ENCODE results near the gene CD22. TPM values are rescaled to one million over a fixed set of nuclear protein-coding genes. Genes with fewer than 3 reads are reported as not detected.

The CD22 gene
- polyA plus RNA-seq, result 0.28 TPM in 1 of 2 replicates, not detected in the other

DNA sequence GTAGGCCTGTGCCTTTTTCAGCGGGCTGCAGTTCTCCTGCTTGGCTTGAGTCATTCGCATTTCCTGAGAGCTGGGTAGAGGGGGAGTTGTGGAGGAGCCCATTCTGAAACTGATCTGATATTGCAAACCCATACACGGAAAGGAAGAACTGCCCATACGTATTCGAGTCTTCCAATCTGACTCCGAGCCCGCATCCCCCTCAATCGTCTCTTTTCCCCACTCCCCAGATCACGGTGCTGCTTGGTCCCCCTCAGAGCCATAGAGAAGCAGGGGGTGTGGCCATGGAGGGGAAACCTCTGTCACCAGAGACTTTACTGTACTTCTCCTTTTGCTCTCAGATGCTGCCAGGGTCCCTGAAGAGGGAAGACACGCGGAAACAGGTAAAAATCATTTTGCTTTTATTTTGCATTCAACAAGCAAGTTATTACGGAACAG is at the start of gene CD22:
Gene CD22 (plus strand): TSS at position 337 of the 435 bp plus-strand sequence. CDS start 2,854 bp downstream, outside the sequence.

DNA sequence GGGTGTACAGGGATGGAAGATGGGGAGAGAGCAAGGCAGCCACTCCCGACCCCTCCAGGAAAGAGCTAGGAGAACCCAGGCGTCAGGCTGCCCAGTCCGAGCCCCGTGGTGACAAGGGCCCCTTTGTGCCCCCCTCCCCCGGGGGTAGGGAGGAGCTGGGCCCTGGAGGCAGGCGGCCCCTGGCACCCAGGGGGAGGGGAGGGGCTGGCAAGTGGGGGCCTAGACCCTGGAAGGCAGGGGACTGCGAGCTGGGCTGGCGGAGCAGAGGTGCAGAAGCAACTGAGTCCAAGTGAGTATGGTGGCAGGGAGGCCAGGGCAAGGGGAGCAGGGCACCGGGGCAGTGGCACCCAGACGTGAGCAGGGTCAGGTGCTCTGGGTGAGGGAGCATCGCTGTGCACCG is 37.1 kb upstream of the CD22 start, which contains the start of gene MAG:
Gene MAG (plus strand): TSS at position 246 of the 400 bp plus-strand sequence. CDS start 3,248 bp downstream, outside the sequence.

DNA sequence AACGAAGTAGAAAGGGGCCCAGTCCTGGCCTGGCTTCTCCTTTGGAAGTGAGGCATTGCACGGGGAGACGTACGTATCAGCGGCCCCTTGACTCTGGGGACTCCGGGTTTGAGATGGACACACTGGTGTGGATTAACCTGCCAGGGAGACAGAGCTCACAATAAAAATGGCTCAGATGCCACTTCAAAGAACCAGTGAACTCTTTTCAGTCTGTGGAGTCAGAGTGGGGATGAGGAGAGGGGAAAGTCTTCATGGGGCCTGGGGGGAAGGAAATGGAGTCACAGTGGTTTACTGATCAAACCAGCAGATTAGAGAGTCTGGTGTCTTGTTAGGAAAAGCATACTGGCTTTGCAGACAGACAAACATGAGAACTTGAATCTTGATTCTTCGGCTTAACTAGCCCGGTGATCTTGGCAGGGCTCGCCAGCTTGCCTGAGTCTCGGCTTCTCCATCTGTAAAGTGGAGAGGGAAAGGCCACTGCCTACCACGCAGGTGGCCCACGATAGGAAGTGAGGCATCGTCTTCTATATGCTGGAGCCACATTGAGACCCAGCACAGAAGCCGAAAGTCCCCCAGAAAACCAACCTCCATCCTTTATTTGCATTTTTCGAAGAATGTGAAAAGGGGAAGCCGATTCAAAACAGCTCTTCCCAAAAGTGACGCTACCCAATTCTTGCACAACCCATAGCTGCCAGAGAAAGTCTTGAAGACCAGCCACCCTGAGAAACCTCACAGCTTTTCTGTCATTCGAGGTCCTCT is 18.4 kb downstream of the CD22 start, which contains the start of gene FFAR1:
Gene FFAR1 (plus strand): TSS at position 732 of the 759 bp plus-strand sequence. CDS start 3,650 bp downstream, outside the sequence.

DNA sequence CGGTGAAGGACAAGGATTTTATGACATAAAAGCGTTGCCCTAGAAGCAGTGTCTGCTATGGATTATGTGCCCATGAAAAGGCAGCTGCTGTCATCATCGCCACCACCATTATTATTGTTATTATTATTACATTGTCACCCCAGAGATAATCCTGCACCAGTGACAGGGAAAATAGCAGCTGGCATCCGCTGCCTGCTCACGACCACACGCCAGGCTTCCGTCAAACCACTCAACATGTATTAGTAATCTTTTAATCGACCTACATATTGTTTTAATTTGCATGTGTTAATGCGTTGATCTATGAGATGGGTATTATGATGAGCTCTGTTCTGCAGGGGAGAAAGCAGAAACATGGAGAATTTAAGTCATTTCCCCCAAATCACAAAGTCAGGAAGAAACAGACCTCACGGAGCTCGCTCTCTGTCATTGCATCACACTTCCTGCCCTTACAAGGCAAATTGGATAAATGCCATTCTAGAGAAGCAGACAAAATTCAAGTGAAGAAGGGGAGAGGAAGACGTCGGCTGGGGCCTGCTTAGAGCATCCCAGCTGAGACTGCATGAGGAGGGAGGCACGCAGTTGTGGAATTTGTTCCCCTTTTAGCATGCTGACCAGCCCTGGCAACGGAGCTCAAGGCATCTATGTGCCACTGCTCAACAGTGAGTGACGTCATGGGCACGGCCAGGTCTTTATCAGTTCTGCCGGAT is 29.0 kb downstream of the CD22 start, which contains the start of gene FFAR3:
Gene FFAR3 (plus strand): TSS at position 594 of the 707 bp plus-strand sequence. CDS start 431 bp downstream, outside the sequence.

DNA sequence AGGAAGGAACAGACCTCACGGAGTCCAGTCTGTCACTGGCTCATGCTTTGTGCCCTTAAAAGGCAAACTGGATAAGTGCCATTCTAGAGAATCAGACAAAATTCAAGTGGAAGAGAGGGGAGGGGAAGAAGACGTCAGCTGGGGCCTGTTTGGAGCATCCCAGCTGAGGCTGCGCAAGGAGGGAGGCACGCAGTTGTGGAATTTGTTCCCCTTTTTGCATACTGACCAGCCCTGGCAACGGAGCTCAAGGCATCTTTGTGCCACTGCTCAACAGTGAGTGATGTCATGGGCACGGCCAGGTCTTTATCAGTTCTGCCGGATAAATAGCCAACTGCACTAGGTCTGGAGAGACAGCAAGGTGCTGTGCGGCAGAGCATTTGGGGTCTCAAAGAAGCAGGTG is 41.7 kb downstream of the CD22 start, which contains the start of gene GPR42:
Gene GPR42 (plus strand): TSS at position 347 of the 400 bp plus-strand sequence. CDS start 292 bp downstream, outside the sequence.

Other genes starting within 250 kb of the CD22 start
- 0.67 and 3.5 TPM in 2 replicates for gene FXYD3, start 213.4 kb upstream of the CD22 start, polyA plus RNA-seq
- gene LGI4, start 194.1 kb upstream of the CD22 start, polyA plus RNA-seq, result 2.8 and 6.4 TPM in 2 replicates
- gene FXYD1, start 190.4 kb upstream of the CD22 start, polyA plus RNA-seq, result 6.4 and 8.3 TPM in 2 replicates
- 62.3 and 64.4 TPM in 2 replicates for gene FXYD7, start 185.9 kb upstream of the CD22 start, polyA plus RNA-seq
- 7.1 TPM in 1 of 2 replicates, not detected in the other for gene FXYD5, start 174.5 kb upstream of the CD22 start, polyA plus RNA-seq
- gene FAM187B, start 100.4 kb upstream of the CD22 start, polyA plus RNA-seq, result not detected in 2 replicates
- gene LSR, start 80.2 kb upstream of the CD22 start, polyA plus RNA-seq, result not detected in 2 replicates
- 2.9 and 3.9 TPM in 2 replicates for gene USF2, start 60.2 kb upstream of the CD22 start, polyA plus RNA-seq
- gene HAMP, start 46.7 kb upstream of the CD22 start, polyA plus RNA-seq, result 0.79 TPM in 1 of 2 replicates, not detected in the other
- gene MAG, start 37.0 kb upstream of the CD22 start, polyA plus RNA-seq, result 0.22 TPM in 1 of 2 replicates, not detected in the other
- not detected in 2 replicates for gene FFAR1, start 18.7 kb downstream of the CD22 start, polyA plus RNA-seq
- not detected in 2 replicates for gene FFAR3, start 29.3 kb downstream of the CD22 start, polyA plus RNA-seq
- not detected in 2 replicates for gene GPR42, start 41.9 kb downstream of the CD22 start, polyA plus RNA-seq
- gene FFAR2, start 119.1 kb downstream of the CD22 start, polyA plus RNA-seq, result not detected in 2 replicates
- gene KRTDAP, start 161.3 kb downstream of the CD22 start, polyA plus RNA-seq, result 0.58 and 1.7 TPM in 2 replicates
- 6.0 and 7.7 TPM in 2 replicates for gene DMKN, start 184.5 kb downstream of the CD22 start, polyA plus RNA-seq
- not detected in 2 replicates for gene SBSN, start 199.1 kb downstream of the CD22 start, polyA plus RNA-seq
- gene GAPDHS, start 204.3 kb downstream of the CD22 start, polyA plus RNA-seq, result not detected in 2 replicates
- gene TMEM147, start 216.4 kb downstream of the CD22 start, polyA plus RNA-seq, result 95.0 and 102 TPM in 2 replicates
- not detected in 2 replicates for gene ATP4A, start 234.5 kb downstream of the CD22 start, polyA plus RNA-seq